Common myeloid progenitor, CD34-positive (primary cell): ENCODE measurements around the gene SDK1.

Source experiments
- CTCF ChIA-PET: fragments of 350-600 bp; sonication (Branson Sonifier 250); formaldehyde crosslinking; loops from one replicate; lab custom pipeline; 2021; ENCODE audit warnings: antibody characterized with exemption; lab: Charles Lee
- POLR2A ChIA-PET: fragments of 350-600 bp; sonication (Branson Sonifier 250); formaldehyde crosslinking; loops from one replicate; lab custom pipeline; 2021; ENCODE audit warnings: antibody characterized with exemption; lab: Charles Lee
- DNase-seq, 3 donors: peaks; one replicate each; pipeline versions ENCODE4 v3.0.0 to v3.0.0-alpha.2; 2013
- H3K27ac ChIP-seq, 2 experiments: 1 replicate in 1 of 2; 2 replicates in 1 of 2; pipeline ENCODE4 v1.7.0; 2013; ENCODE audit warnings: inconsistent platforms in 2 of 2, low read length in 2 of 2, mild to moderate bottlenecking in 2 of 2, low read depth in 1 of 2, moderate library complexity in 1 of 2; ENCODE audit not compliant: severe bottlenecking in 2 of 2, insufficient read depth in 1 of 2, poor library complexity in 1 of 2
- H3K27me3 ChIP-seq, 5 experiments: replicated peaks in 2 of 5; 1 replicate in 3 of 5; 2 replicates in 2 of 5; pipeline versions ENCODE4 v1.6.1 to v1.7.0; 2013; ENCODE audit warnings: low read length in 4 of 5, mild to moderate bottlenecking in 2 of 5, moderate library complexity in 2 of 5, inconsistent platforms in 1 of 5; ENCODE audit not compliant: insufficient read depth in 5 of 5, control insufficient read depth in 4 of 5
- H3K36me3 ChIP-seq, 4 experiments: 1 replicate in 2 of 4; 2 replicates in 2 of 4; pipeline versions ENCODE4 v1.6.1 to v1.7.0; 2013; ENCODE audit warnings: low read length in 3 of 4, control low read depth in 1 of 4, mild to moderate bottlenecking in 1 of 4; ENCODE audit not compliant: control insufficient read depth in 4 of 4, insufficient read depth in 4 of 4
- H3K4me1 ChIP-seq, 4 experiments: 1 replicate in 3 of 4; 2 replicates in 1 of 4; pipeline versions ENCODE4 v1.6.1 to v1.7.1; 2013; ENCODE audit warnings: low read length in 3 of 4, mild to moderate bottlenecking in 3 of 4, control low read depth in 1 of 4, inconsistent platforms in 1 of 4, moderate library complexity in 1 of 4; ENCODE audit not compliant: control insufficient read depth in 4 of 4, insufficient read depth in 4 of 4; ENCODE audit errors: control extremely low read depth in 1 of 4
- H3K4me3 ChIP-seq, 7 experiments: 1 replicate in 4 of 7; 2 replicates in 3 of 7; pipeline versions ENCODE4 v1.5.1 to v1.7.0; 2013; ENCODE audit warnings: mild to moderate bottlenecking in 7 of 7, low read length in 6 of 7, moderate library complexity in 6 of 7, inconsistent platforms in 2 of 7, low read depth in 2 of 7, control low read depth in 1 of 7; ENCODE audit not compliant: insufficient read depth in 4 of 7, control insufficient read depth in 1 of 7; ENCODE audit errors: extremely low read depth in 1 of 7
- H3K9me3 ChIP-seq, 5 experiments: 1 replicate in 4 of 5; 2 replicates in 1 of 5; pipeline versions ENCODE4 v1.6.1 to v1.7.1; 2013; ENCODE audit warnings: low read length in 4 of 5, mild to moderate bottlenecking in 2 of 5, inconsistent platforms in 1 of 5, low read depth in 1 of 5, moderate library complexity in 1 of 5; ENCODE audit not compliant: control insufficient read depth in 4 of 5, insufficient read depth in 2 of 5; ENCODE audit errors: control extremely low read depth in 1 of 5
- WGBS: methylation state at CpG from one replicate; pipeline ENCODE4 v1.1.5; 2013; ENCODE audit not compliant: insufficient coverage; 5-methylcytosine and 5-hydroxymethylcytosine counted together

SDK1 gene

DNA sequence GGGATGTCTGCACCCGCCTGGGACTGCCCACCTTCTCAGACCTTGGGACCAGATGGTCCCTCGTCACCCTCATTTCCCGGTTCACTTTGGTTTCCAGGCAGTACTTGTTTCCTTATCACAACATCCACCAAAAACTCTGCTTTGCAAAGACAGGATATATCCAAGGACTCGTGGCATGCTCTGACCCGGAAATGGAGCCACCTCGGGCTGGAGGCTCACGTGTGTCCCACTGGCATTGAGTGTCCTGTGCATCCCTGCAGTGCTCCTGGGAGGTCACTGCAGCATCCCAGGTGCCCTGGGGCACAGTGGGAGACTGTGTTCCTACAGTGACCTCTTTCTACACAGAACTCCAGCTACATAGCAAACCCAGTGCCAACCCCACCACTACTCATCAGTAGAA, 769.2 kb downstream of the SDK1 start:
- Histone ChIP-seq H3K9me3 (no peaks in the 10 kb centered on the region), H3K4me3 (no peak overlapping the region), H3K36me3 (no peaks in the 10 kb centered on the region), H3K4me1 (peaks cover 0 to 1% (median under 1%) of the 10 kb centered on the region in 4 experiments), H3K27me3 (peaks cover 0 to 5% (median 0%) of the 10 kb centered on the region in 5 experiments), H3K27ac (no peak overlapping the region)
- no peak for DNase-seq
- 99% methylated on average over 6 of the region's 7 CpGs for WGBS
- ChIA-PET POLR2A (no interaction called here), CTCF (no interaction called here)

DNA sequence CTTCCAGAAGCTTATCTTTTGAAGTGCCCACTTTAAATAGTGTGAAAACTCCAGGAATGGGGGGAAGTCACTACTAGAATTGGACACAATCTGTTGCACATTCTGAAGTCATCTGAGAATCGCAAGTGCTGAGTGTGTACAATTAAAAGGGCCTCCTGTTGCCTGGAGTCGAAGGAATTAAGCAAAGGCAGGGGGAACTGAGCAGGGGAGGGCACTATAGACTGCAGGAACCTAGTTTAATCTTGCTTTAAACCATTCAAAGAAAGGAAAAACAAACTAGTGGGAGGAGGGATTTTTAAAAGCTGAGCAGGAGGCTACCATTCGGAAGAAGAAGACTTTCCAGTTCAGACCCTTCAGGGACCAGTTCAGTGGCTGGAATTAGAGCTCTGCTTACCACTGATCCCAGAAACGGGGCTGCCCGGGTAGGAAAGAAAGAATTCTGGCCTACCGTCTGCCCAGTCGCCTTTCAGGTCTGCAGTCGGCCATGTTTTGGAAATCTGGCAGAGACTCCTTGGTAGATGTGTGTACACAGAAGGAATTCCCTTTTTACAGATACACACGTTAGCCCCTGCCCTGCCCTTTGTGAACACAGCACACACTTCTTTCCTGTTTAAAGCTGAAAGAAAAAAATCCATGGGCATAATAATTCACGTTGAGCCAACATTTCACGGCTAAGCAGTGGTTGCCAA, 770.5 kb downstream of the SDK1 start:
- 97% methylated on average over 11 of the region's 11 CpGs for WGBS
- Histone ChIP-seq H3K9me3 (no peaks in the 10 kb centered on the region), H3K4me3 (no peak overlapping the region), H3K27ac (no peak overlapping the region), H3K27me3 (peaks cover 0 to 5% (median 0%) of the 10 kb centered on the region in 5 experiments), H3K4me1 (no peaks in the 10 kb centered on the region), H3K36me3 (no peaks in the 10 kb centered on the region)
- no peak for DNase-seq
- ChIA-PET POLR2A (no interaction called here), CTCF (interaction anchor here (0.6 kb wide), 1 partner anchor 81 kb away, joined by 3 read pairs; no protein-coding TSS in a partner anchor)

DNA sequence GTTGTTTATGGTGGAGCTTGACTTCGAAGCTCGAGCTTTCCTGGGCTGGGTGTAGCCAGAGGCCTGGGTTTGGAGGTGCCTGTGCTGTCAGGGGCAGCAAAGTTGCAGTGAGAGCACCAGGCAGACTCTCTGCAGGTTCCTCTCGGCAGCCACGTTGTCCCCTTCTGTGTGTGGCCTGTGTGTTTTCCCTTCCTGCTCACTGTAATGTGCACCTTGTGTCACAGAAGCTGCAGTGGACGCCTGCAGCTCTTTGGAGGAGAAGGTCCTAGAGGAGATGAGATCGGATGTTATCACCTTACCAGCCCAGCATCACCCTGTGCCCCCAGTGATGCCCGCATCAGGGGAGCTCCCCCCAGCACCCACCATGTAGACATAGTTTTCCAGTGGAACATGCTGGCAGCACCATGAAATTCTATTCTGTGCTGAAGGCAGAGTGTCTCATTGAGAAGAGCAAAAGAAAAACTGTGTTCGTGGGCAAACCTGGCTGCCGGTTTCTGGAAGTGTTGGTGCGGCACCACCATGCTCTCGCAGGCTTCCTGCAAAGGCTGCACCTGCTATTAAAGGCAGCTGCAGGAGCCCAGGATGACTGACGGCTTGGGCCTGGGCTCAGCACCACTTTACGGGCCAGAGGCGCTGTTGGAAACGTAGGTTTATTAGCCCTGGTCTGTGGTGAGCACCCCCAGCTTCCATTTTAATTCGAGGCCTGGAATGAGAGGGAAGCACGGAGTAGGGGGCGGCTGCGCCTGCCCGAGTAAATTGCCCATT, 771.3 kb downstream of the SDK1 start:
- peaks cover 0 to 5% (median 0%) of the 10 kb centered on the region in 5 experiments for H3K27me3 ChIP-seq
- CTCF ChIA-PET, result no interaction called here
- peaks cover 0 to 2% (median 0%) of the 10 kb centered on the region in 5 experiments for H3K9me3 ChIP-seq
- POLR2A ChIA-PET, result no interaction called here
- H3K4me3 ChIP-seq, result no peak overlapping the region
- H3K36me3 ChIP-seq, result no peaks in the 10 kb centered on the region
- peak in 1 of 3 donors; percentile 34 for DNase-seq
- H3K27ac ChIP-seq, result no peak overlapping the region
- WGBS, result 85% methylated on average over 14 of the region's 20 CpGs
- no peaks in the 10 kb centered on the region for H3K4me1 ChIP-seq

GRCh38 chr7:4073052-4073451, 772.0 kb downstream of the SDK1 start:
- no peak for DNase-seq
- Histone ChIP-seq H3K4me3 (no peak overlapping the region), H3K9me3 (peaks cover 0 to 5% (median 0%) of the 10 kb centered on the region in 5 experiments), H3K36me3 (no peaks in the 10 kb centered on the region), H3K27ac (no peak overlapping the region), H3K27me3 (peaks cover 0 to 3% (median 0%) of the 10 kb centered on the region in 5 experiments), H3K4me1 (no peaks in the 10 kb centered on the region)
- ChIA-PET POLR2A (no interaction called here), CTCF (no interaction called here)
- 96% methylated on average over 9 of the region's 10 CpGs for WGBS

DNA sequence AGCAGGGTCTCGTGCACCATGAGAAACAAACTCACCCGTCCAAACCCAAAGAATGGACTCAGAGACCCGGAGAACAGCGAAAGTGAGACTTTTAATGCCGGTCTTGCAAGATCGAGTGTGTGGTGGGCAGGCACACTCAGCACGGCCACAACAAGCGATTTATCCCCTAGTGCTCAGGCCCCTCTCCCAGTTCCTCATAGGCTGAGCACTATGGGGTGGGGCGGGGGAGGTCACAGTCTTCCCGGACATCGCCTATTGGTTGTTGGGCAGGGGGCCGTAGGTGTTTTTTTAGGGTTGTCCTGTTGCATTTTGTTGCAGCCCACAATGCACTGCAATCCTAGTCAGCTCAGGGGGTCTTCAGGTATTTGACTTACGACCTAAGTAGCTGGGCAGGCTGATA, 772.7 kb downstream of the SDK1 start:
- Histone ChIP-seq H3K4me1 (no peaks in the 10 kb centered on the region), H3K9me3 (peaks cover 0 to 5% (median 0%) of the 10 kb centered on the region in 5 experiments), H3K4me3 (no peak overlapping the region), H3K27me3 (peaks cover 0 to 3% (median 0%) of the 10 kb centered on the region in 5 experiments), H3K27ac (no peak overlapping the region), H3K36me3 (no peaks in the 10 kb centered on the region)
- DNase-seq, result no peak
- POLR2A ChIA-PET, result no interaction called here
- 95% methylated on average over 7 of the region's 13 CpGs for WGBS
- CTCF ChIA-PET, result no interaction called here

DNA sequence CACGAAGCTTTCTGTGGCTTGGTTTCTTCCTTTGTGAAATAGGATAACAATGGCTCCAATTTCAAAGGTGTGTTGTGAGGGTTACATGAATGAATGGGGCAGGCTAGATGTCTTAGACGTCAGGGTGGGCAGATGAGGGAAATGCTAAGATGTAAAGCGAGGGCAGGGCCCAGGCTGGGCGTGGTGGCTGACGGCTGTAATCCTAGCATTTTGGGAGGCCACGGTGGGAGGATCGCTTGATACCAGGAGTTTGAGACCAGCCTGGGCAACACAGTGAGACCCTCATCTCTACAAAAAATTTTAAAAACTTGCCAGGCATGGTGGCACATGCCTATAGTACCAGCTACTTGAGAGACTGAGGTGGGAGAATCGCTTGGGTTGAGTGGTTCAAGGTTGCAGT, 773.4 kb downstream of the SDK1 start:
- WGBS, result 94% methylated on average over 7 of the region's 8 CpGs
- Histone ChIP-seq H3K9me3 (peaks cover 0 to 5% (median 0%) of the 10 kb centered on the region in 5 experiments), H3K4me1 (no peaks in the 10 kb centered on the region), H3K27ac (no peak overlapping the region), H3K4me3 (no peak overlapping the region), H3K36me3 (no peaks in the 10 kb centered on the region), H3K27me3 (peaks cover 0 to 3% (median 0%) of the 10 kb centered on the region in 5 experiments)
- POLR2A ChIA-PET, result no interaction called here
- CTCF ChIA-PET, result no interaction called here
- no peak for DNase-seq

DNA sequence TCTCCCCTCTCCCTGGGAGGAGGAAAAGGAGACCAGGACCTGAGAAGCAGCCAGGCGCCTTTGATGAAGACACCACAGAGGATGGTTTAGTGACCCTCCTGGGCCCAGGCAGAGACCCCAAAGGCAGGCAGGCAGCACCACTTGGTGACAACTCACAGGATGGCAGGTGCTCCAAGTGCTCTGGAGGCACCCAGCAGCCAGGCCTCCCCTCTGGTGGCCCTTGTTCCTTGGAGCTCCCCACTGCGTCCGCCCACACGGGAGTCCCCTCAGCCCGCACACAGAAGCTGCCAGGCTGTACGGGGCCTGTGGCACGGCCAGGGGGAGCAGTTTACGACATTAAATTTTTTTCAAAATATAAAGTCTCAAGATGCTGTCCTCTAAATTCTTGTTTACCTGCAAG, 773.9 kb downstream of the SDK1 start:
- H3K9me3 ChIP-seq, result peaks cover 0 to 5% (median 0%) of the 10 kb centered on the region in 5 experiments
- DNase-seq, result no peak

More for the DNA sequence above, 773.9 kb downstream of the SDK1 start:
- ChIA-PET CTCF (no interaction called here), POLR2A (no interaction called here)
- H3K4me1 ChIP-seq, result no peaks in the 10 kb centered on the region
- 98% methylated on average over 6 of the region's 8 CpGs for WGBS
- H3K27ac ChIP-seq, result no peak overlapping the region
- peaks cover 0 to 3% (median 0%) of the 10 kb centered on the region in 5 experiments for H3K27me3 ChIP-seq
- H3K36me3 ChIP-seq, result no peaks in the 10 kb centered on the region
- no peak overlapping the region for H3K4me3 ChIP-seq
